ENCODE measurements around the gene TERT. TPM values are rescaled to one million over a fixed set of nuclear protein-coding genes. Genes with fewer than 3 reads are reported as not detected.

The TERT gene
- total and polyA plus RNA-seq, 2 of the 8 experiments (the other 6 are each of a cell fraction or from before 2014, with no cell fraction given) = 13.1 to 23.1 TPM

DNA sequence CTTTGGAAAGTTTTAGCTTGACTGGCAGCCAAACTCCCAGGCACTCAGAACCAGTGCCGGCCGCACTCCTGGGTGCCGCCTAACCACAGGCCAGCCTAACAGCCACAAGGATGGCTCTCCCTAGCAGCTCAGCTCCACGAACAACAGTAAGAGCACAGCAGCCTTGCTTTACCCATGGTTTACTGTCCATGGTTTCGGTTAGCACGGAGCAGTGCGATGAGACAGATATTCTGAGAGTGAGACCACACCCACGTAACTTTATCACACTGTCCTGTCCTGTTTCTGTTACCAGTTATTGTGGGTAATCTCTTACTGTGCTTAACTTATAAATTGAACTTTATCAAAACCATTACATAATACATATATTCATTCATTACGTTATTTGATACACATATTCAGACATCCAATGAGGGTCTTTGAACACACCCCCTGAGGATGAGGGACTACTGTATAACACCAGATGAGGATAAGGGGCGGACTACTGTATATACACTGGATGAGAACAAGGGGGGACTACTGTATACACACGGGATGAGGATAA is 37.7 kb upstream of the TERT start (continued):
- TF ChIP-seq, protein P1, sequence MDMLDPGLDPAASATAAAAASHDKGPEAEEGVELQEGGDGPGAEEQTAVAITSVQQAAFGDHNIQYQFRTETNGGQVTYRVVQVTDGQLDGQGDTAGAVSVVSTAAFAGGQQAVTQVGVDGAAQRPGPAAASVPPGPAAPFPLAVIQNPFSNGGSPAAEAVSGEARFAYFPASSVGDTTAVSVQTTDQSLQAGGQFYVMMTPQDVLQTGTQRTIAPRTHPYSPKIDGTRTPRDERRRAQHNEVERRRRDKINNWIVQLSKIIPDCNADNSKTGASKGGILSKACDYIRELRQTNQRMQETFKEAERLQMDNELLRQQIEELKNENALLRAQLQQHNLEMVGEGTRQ (IDR thresholded peaks at IDR 0.05; ENCODE audit: low read length) = no peak
- no peak for TF ChIP-seq TEAD4 (IDR thresholded peaks at IDR 0.05; ENCODE audit: low read depth, low read length)
- no peak for TF ChIP-seq SIN3A (conservative IDR thresholded peaks at IDR 0.05 in 1 of 2, IDR thresholded peaks at IDR 0.05 in 1 of 2; ENCODE audit: low read depth in 1 of 2, low read length in 2 of 2)
- TF ChIP-seq RAD21 (IDR thresholded peaks at IDR 0.05 in 1 of 2, conservative IDR thresholded peaks at IDR 0.05 in 1 of 2; ENCODE audit: low read depth in 2 of 2, low read length in 2 of 2) = no peak
